ENCODE results near the gene ARHGAP35.
"Not testable (repeated sequence)": the region's sequence is repeated elsewhere in the genome, so short reads cannot be mapped to it uniquely, and the experiment has no call there.

ARHGAP35 gene

DNA sequence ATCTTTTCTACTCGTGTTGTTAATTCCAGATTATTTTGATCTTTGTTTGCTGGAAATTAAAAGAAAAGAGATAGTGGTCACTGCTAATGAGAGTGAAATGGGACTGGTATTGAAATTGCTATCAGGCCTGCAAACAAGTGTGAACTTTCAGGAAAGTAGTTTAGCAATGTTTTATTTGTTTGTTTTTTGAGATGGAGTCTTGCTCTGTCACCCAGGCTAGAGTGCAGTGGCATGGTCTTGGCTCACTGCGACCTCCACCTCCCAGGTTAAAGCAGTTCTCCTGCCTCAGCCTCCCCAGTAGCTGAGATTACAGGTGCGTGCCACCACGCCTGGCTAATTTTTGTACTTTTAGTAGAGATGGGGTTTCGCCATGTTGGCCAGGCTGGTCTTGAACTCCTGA, 10.4 kb downstream of the ARHGAP35 start:
- not testable (repeated sequence) for DNase-seq (ENCODE audit: low read depth)

DNA sequence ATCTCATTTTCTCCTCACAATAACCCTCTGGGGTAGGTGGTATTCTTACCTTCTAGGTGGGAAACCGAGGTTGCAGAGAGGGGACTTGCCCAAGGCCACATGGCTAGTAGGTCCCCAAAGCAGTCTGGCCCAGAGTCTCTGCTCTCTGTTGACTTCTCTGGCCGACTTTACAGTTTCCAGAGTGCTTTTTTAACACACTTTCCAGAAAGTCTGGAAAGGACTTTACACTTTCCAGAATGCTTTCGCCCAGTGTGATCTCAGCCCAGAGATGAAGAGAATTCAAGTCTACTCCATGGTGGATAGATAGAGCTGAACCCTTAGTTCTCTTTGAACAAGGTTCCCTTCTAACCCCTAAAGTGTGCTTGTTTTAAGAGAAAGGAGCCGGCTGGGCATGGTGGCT, 12.2 kb downstream of the ARHGAP35 start:
- DNase-seq (ENCODE audit: low read depth), result no peak

DNA sequence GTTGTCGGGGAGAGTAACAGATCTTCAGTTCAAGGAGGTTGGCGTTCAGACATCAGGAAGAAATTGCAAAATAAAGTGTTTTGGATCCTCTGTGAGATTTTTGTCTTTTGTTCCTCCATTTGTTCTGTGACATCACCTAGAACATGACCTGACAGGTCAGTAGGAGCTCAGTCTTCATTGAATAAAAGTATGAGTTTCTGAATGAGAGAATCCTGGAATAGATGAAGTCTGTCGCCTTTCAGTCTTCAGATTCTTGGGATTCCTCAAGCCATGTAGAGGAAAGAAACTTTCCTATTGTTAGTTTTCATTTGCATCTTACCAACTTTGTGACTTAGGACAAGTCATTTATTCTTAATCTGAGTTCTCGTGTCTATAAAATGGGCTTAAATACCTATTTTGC, 14.4 kb downstream of the ARHGAP35 start:
- DNase-seq (ENCODE audit: low read depth), result no peak

DNA sequence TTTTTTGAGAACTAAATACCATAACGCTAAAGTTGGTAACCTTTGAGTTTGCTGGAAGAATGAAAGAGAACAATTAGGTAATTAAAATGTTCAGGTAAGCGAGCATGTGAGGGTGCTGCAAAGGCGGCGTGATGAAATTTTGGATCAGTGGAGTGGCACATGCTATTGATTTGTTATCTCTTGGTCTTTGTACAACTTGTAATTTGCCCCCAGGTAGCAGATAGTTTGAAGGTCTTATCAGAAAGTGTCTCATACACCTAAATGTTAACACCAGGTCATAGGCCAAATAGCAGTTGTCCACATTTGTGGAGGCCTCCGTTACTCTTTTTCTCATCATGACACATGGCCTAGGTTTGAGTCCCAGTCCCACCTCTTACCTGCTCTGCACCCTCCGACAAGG, 14.9 kb downstream of the ARHGAP35 start:
- DNase-seq (ENCODE audit: low read depth), result no peak

DNA sequence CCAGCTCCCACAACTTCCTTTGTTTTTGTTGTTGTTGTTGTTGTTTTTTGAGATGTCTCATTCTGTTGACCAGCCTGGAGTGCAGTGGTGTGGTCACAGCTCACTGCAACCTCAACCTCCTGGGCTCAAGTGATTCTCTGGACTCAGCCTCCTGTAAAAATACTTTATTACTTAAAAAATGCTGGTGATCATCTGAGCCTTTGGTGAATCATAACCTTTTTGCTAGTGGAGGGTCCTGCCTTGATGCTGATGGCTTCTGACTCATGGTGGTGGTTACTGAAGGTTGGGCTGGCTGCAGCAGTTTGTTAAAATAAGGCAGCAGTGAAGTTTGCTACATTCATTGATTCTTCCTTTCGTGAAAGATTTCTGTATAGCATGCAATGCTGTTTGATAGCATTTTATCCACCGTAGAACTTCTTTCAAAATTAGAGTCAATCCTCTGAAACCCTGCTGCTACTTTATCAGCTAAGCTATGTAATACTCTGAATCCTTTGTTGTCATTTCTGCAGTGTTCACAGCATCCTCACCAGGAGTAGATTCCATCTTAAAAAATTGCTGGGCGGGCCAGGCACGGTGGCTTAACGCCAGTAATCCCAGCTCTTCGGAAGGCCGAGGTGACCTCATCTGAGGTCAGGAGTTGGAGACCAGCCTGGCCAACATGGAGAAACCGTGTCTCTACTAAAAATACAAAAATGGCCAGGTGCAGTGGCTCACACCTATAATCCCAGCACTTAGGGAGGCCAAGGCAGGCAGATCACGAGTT, 18.0 kb downstream of the ARHGAP35 start:
- DNase-seq (ENCODE audit: low read depth), result no peak

DNA sequence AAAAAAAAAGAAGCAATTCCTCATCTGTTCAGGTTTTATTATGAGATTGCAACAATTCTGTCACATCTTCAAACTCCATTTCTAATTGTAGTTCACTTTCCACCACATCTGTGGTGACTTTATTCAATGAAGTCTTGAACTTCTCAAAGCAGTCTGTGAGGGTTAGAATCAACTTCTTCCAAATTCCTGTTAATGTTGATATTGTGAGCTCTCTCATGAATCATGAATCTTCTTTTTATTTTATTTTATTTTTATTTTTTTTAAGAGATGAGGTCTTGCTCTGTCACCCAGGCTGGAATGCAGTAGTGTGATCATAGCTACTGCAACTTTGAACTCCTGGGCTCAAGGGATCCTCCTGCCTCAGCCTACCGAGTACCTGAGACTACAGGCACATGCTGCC, 19.6 kb downstream of the ARHGAP35 start:
- no peak for DNase-seq (ENCODE audit: low read depth)

DNA sequence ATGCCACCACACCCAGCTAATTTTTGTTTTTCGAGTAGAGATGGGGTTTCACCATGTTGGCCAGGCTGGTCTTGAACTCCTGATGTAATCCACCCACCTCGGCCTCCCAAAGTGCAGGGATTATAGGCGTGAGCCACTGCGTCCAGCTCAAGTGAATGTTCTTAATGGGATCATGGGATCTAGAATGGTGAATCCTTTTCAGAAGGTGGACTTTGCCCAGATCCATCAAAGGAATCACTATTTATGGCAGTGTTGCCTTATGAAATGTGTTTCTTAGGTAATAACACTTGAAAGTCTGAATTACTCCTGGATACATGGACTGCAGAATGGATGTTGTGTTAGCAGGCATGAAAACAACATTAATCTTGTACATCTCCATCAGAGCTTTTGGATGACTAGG, 20.3 kb downstream of the ARHGAP35 start:
- DNase-seq (ENCODE audit: low read depth), result no peak

DNA sequence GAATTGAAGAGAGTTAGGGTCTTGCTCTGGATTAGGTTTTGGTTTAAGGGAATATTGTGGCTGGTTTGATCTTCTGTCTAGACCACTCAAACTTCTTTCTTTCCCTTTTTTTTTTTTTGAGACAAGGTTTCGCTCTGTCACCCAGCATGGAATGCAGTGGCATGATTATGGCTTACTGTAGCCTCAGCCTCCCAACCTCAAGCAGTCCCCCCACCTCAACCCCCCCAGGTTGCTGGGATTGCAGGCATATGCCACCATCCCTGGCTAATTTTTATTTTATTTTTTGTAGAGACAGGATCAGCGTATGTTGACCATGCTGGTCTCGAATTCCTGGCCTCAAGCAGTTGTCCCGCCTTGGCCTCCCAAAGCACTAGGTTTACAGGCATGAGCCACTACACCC, 21.2 kb downstream of the ARHGAP35 start:
- no peak for DNase-seq (ENCODE audit: low read depth)

DNA sequence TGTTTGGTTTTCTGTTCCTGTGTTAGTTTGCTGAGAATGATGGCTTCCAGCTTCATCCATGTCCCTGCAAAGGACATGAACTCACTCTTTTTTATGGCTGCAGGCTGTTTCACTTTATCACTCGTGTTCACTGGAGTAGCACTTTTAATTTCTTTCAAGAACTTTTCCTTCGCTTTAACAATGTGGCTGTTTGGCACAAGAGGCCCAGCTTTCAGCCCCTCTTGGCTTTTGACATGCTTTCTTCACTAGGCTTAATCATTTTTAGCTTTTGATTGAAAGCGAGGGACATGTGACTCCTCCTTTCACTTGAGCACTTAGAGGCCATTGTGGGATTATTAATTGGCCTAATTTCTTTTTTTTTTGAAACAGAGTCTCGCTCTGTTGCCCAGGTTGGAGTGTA, 22.0 kb downstream of the ARHGAP35 start:
- not testable (repeated sequence) for DNase-seq (ENCODE audit: low read depth)

DNA sequence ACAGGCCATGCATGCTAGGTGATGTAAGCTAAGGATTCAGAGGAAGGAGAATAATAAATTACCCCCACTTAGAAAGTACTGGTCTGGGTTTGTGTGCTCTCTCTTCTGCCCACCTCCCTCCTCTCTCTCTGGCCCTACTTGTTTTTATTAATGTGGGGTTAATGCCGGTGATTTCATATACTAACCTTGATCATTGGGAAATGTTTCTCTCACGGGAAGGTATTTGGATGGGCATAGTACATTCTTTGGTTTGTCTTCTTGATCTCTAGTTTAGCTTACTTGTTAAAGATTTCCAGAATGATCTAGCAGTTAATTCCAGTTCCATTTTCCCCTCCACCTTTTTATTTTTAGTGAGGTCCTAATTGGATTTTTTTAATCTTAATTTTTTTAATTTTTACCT, 24.6 kb downstream of the ARHGAP35 start:
- DNase-seq (ENCODE audit: low read depth), result no peak

DNA sequence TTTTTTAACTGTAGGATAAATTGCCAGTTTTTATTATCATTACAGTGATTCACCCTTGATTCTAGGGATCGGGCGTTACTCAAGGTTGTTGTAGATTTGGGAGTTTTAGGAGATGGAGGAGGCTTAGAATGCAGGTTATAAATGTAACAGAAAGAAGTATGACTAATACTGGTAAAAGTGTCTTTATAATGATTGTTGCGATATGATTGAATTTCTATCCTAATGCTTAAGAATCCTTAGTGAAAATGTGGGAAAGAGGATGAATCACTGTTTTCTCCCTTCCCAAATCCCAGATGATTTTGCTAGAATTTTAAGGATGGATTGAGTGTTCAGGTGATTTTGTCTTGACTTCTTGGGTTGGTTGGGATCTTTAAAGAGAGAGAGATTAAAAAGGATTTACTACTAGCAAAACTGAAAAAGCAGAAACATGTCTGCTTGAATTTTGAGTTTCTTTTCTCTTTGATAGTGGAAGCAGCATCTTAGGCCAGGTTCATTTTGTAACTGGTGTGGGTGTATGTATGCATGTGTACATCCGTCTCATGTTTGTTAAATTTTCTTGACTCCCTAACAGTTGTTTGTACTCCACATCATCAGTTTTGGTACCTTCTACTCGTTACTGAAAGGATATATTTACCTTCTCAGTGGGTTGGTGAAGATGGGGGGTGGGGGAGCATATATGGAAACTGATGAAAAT, 25.9 kb downstream of the ARHGAP35 start:
- DNase-seq (ENCODE audit: low read depth), result no peak

DNA sequence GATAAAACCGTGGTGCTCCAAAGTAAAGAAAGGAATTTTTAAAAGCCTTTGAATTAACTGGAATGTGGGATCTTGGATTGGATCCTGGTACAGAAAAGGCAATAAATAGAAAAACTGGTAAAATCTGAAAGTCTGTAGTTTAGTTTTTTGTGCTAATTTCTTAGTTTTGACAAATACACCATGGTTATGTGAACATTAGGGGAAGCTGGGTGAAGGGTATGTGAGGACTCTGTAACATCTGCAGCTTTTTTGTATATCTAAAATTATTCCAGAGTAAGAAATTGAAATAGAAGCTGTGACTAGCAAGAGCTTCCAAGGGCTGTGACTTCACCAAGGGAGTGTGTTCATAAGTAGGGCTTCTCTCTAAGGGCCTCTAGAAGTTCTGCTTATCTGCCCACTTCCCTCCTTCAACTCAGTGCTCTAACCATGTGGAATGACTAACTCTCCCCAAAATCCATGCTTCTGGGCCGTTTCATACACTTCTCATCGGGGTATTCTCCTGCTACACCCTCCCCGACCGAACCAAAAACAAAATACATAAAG, 26.5 kb downstream of the ARHGAP35 start:
- DNase-seq (ENCODE audit: low read depth), result no peak

DNA sequence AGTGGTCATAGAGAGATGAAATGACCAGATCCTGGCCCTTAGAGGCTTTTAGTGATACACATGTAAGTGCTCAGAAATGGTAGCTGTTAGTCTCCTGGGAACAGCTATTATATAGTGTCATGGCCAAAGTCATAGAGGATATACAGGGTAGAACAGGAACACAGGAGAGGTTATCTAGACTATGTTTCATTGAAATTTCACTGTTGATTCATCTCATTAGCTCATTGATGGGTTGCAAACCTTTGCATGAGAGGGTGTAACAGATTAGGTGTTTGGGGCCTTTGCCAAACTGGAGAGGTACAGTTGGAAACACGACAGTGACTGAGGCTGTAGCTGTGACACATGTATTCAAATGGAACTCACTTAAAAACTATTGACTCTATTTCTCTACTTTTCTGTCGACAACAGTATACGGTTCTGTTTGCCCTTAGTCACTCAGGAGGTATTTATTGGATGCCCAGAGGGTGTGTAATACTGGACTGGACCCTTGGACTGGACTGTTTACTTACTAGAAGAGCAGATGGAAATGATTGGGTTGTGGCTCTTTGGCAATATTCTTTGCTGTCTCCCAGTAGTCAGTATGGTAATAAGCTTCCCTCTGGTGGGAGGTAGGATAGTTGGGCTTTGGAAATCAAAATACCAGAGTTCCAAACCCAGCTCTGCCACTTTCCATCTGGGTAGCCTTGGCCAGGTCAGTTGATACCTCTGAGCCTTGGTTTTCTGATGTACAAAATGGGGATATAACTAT, 29.8 kb downstream of the ARHGAP35 start:
- DNase-seq (ENCODE audit: low read depth), result no peak

DNA sequence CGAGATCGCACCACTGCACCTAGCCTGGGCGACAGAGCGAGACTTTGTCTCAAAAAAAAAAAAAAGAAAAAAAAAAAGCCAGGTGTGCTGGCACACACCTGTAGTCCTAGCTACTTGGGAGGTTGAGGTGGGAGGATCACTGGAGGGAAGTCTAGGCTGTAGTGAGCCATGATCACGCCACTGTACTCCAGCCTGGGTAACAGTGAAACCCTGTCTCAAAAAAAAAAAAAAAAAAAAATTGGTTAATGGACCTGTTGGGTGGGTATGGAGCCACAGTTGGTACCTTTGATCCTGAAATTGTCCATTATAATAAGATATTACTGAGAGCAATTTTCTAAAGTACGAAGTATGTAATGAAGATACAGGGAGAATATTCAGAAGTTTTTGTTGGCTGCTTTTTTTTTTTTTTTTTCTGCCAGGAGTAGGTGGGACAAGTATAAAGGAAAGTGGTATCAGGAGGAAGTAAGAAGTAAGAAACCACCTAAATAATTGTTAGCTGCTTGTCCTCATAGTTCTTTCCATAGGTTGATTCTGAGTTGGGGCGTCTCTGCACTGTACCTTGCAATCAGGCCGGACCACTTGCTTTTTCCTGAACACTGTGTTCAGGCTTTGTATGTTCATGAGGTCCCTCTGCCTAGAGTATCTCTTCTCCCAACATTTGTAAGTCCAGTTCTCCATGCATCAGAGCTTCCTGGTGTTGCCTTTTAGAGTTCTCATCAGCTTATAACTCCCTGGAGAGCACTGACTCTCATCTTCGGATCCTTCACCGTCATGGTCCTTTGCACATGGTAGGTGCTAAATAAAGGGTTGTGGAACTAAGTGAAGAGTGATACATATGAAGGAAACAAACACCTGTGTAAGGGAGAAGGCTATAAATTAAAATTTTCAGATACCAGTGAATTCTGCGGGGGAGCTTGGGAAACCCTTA, 31.7 kb downstream of the ARHGAP35 start:
- no peak for DNase-seq (ENCODE audit: low read depth)

DNA sequence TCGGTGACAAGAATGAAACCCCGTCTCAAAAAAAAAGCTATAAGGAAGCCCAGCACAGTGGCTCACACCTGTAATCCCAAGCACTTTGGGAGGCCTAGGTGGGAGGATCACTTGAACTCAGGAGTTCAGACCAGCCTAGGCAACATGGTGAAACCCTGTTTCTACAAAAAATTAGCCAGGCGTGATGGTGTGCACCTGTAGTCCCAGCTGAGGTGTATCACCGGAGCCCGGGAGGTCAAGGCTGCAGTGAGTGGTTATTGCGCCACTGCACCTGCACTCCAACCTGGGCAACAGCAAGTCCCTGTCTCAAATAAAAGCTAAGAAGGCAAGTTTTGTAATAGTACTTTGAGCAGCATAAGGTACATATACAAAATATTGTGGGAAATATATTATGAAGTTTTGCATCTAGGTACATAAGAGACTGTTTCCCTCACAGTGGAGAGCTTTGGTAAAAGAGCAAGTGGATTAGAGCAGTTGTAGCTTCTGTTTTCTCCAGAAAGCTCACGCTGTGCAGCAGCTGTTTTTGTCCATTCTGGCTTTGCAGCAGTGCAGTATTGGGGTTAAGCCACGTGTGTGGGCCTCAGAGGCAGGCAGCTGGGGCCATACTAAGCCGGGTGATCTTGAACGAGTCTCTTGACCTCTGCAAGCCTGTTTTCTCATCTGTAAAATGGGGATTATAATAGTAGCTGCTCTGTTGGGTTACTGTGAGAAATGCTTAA, 35.4 kb downstream of the ARHGAP35 start:
- no peak for DNase-seq (ENCODE audit: low read depth)

DNA sequence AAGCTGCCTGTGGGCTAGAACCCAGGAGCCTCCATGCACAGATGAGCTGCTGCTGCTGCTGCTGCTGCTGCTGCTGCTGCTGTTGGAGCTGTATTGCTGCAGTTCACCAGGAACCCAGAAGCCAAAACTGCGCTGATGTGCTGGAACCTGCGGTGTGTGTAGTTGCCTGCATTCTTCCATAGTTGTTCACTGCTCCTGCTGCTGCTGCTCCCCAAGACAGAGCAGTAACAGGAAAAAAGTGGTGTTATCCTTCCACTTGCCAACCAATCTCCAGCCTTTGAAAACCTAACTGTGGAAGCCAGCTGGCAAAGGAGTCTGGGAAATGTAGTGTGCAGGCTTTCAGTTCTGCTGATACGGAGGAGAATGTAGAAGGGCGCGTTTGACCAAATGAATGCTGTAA, 37.9 kb downstream of the ARHGAP35 start:
- no peak for DNase-seq (ENCODE audit: low read depth)

DNA sequence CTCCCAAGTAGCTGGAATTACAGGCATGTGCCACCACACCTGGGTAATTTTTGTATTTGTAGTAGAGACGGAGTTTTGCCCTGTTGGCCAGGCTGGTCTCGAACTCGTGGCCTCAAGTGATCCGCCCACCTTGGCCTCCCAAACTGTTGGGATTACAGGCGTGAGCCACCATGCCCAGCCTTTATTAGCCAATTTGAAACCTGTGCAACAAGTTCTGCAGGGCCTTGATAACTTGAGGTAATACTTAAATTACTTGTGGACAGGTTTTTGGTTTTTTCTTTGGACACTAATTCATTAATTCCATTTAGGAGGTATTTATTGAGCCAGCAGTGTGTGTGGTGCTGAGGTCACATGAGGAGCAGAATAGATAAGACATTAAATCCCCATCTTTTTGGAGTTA, 39.5 kb downstream of the ARHGAP35 start:
- no peak for DNase-seq (ENCODE audit: low read depth)

DNA sequence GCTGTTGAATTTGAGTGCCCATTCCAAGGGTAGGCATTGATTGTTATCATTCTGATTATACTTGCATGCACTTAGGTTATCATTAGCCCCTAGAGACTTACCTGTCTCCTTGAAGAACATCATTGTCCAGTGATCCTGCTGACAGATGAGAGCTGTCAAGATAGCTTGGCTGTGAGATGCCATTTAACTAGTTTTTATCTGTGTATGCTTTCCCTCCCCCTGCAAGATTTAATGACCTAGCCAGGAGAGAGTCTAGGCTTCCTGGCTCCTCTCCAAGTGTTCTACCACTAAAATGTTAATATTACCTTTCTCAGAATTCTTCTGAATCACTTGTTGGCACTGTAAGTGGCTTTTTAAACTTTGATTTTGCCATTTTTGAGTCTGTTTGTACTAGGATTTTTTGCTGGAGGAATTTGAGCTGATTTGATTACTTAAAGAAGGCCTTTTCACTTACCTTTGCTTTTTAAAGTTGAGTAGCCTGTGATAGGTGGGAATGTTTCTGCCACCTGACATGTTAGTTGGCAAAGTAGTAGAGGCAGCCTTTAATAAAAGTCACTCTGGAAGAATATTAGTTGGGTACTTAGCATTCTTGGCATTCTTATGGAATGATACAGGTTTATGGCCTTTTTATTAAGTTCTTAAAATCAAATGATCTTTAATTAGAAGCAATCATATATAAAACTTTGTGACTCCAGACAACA, 41.1 kb downstream of the ARHGAP35 start:
- DNase-seq (ENCODE audit: low read depth), result no peak

DNA sequence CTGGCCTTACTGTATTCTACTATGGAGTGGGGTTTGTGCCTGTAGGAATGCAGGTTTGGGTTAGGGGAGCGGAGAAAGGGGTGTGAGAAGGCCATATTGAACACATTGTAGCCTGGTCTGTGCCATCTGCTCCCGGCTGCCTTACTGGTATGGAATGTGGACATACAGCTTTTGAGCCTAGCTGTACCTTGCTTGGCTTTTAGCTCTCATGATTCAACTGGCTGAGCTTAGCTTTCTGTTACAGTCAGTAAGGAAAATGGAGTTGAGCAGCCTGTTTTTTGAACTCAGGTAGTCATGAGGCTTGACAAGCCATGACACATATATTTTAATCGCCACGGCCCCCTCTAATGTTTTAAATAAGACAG, 41.6 kb downstream of the ARHGAP35 start:
- no peak for DNase-seq (ENCODE audit: low read depth)

DNA sequence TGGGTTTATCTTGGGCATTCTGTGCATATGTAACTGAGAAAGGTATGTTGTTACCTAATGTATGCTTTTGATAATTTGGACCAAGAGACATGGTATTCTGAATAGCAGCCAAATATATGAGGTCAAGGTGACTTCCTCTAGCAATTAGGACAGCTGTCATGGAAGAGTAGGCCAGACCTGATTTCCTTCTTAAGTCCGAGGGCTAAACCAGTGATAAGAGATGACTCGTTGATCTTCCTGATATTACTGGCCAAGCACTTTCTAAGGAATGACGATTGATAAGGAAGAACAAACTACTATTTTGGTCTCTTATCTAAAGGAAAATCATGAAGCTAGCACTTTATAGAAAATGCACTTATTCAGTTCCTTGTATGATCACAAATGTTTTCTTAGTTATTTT, 42.7 kb downstream of the ARHGAP35 start:
- no peak for DNase-seq (ENCODE audit: low read depth)
